DND-41 (cell line): ENCODE results near the gene NCF4.

Experiments
- ATAC-seq: fragments of 200-7000 bp; cut with Tn5 transposase; 3 replicates; pipeline ENCODE4 v1.9.1; 2021; ENCODE audit warnings: low read depth; ENCODE audit not compliant: insufficient read depth
- DNase-seq: peaks from one replicate; pipeline ENCODE4 v3.0.0-alpha.2; 2020
- H2AFZ ChIP-seq: 2 replicates; pipeline ENCODE4 v1.6.0; 2012; ENCODE audit warnings: low read depth, low read length
- H3K27ac ChIP-seq: 2 replicates; pipeline ENCODE4 v1.5.1; 2012; ENCODE audit warnings: low read length, inconsistent platforms
- H3K27me3 ChIP-seq: fragments of 200-600 bp; sonication (generic); 2 replicates; pipeline ENCODE4 v1.6.0; 2012; ENCODE audit warnings: low read length, mild to moderate bottlenecking, inconsistent platforms; ENCODE audit not compliant: insufficient read depth, poor library complexity
- H3K36me3 ChIP-seq: 2 replicates; pipeline ENCODE4 v1.5.1; 2012; ENCODE audit warnings: low read length, inconsistent platforms; ENCODE audit not compliant: insufficient read depth
- H3K4me1 ChIP-seq: 2 replicates; pipeline ENCODE4 v1.5.1; 2012; ENCODE audit warnings: mild to moderate bottlenecking, low read length; ENCODE audit not compliant: insufficient read depth
- H3K4me2 ChIP-seq: 2 replicates; pipeline ENCODE4 v1.6.0; 2012; ENCODE audit warnings: mild to moderate bottlenecking, moderate library complexity, low read length, inconsistent platforms; ENCODE audit not compliant: insufficient read depth
- H3K4me3 ChIP-seq, 2 experiments: fragments of 200-600 bp in 1 of 2; shearing (Covaris generic) in 1 of 2; 2 replicates each; pipeline ENCODE4 v1.5.1; 2012 to 2016; ENCODE audit warnings: inconsistent platforms in 2 of 2, low read length in 2 of 2, mild to moderate bottlenecking in 2 of 2, low read depth in 1 of 2, moderate library complexity in 1 of 2
- H3K79me2 ChIP-seq: 2 replicates; pipeline ENCODE4 v1.6.0; 2012; ENCODE audit warnings: low read length, inconsistent platforms; ENCODE audit not compliant: insufficient read depth
- H3K9ac ChIP-seq: 2 replicates; pipeline ENCODE4 v1.6.0; 2012; ENCODE audit warnings: low read depth, mild to moderate bottlenecking, inconsistent platforms, low read length, moderate library complexity
- H3K9me3 ChIP-seq: 2 replicates; pipeline ENCODE4 v1.5.1; 2012; ENCODE audit warnings: low read length, moderate library complexity, mild to moderate bottlenecking, inconsistent platforms; ENCODE audit not compliant: insufficient read depth, severe bottlenecking
- H4K20me1 ChIP-seq: 2 replicates; pipeline ENCODE4 v1.6.0; 2012; ENCODE audit warnings: low read length; ENCODE audit not compliant: insufficient read depth
- CTCF ChIP-seq: IDR thresholded peaks from 2 replicates; pipeline ENCODE4 v1.5.1; 2012; ENCODE audit warnings: borderline replicate concordance, low read length, moderate library complexity, mild to moderate bottlenecking; ENCODE audit not compliant: poor library complexity, severe bottlenecking; ENCODE audit errors: extremely low read depth
- EZH2 ChIP-seq: IDR thresholded peaks from 3 replicates; pipeline ENCODE4 v1.6.1; 2012; ENCODE audit warnings: borderline replicate concordance, low read depth, mild to moderate bottlenecking, moderate library complexity, low read length, inconsistent platforms; ENCODE audit not compliant: severe bottlenecking

The NCF4 gene

DNA sequence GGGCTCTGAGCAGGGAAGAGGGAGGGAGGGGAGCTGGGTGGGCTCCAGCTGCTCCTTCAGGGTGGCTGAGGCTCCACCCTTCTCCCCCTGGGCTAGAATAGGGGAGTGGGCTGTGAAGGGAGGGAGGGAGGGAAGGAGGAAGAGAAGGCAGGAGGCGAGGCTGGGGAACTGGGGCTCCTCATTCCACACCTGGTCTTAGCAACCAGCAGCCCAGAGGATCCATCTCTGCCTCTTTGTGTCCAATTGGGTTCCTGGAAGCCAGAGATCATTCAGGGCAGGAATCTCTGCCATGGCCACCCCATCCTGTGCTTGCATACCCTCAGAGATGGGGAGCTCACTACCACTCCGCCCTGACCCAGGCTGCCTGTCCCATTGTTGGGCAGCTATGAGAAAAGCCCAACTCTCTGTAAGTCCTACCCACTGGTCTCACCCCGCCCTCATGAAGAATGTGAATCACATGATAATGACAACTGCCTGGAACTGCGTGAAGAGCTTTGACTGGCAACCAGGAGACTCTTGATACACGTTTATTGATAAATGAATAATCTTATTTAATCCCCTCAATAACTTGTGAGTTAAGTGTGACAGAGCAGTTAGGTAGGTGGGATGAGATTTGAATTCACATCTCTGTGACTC is 7.9 kb downstream of the NCF4 start:
- H3K27ac ChIP-seq: no peak overlapping the region
- H4K20me1 ChIP-seq: no peaks in the 10 kb centered on the region
- no peak overlapping the region for H3K9ac ChIP-seq
- H3K4me1 ChIP-seq: no peaks in the 10 kb centered on the region
- no peaks in the 10 kb centered on the region for H3K27me3 ChIP-seq
- DNase-seq: no peak
- H3K79me2 ChIP-seq: no peaks in the 10 kb centered on the region
- H3K4me2 ChIP-seq: no peak overlapping the region
- H3K36me3 ChIP-seq: no peaks in the 10 kb centered on the region
- no peaks in the 10 kb centered on the region for H3K9me3 ChIP-seq
- no peak for TF ChIP-seq CTCF
- TF ChIP-seq EZH2: no peak
- H2AFZ ChIP-seq: no peak overlapping the region
- no peak overlapping the region for H3K4me3 ChIP-seq
- ATAC-seq: no peak

DNA sequence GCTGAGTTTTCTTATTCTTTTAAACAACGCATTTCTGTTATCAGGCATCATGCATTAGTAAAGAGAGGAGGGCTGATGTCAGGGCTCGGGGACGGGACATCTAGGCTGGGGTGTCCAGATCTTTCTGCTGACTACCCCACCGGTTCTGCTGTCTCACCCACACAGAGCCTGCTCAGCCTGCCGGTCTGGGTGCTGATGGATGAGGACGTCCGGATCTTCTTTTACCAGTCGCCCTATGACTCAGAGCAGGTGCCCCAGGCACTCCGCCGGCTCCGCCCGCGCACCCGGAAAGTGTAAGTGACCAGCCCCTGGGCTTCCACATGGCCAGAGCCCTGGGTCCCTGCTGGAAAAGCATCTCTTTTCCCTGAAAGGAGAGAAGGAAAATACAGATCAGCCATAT is 9.4 kb downstream of the NCF4 start:
- Histone ChIP-seq H3K36me3 (no peaks in the 10 kb centered on the region), H2AFZ (no peak overlapping the region), H3K4me1 (no peaks in the 10 kb centered on the region), H3K27me3 (no peaks in the 10 kb centered on the region), H3K9me3 (no peaks in the 10 kb centered on the region), H3K27ac (no peak overlapping the region), H3K79me2 (no peaks in the 10 kb centered on the region), H3K9ac (no peak overlapping the region), H3K4me3 (no peak overlapping the region), H4K20me1 (no peaks in the 10 kb centered on the region), H3K4me2 (no peak overlapping the region)
- TF ChIP-seq CTCF: no peak
- no peak for TF ChIP-seq EZH2
- DNase-seq (no peak), ATAC-seq (no peak)

DNA sequence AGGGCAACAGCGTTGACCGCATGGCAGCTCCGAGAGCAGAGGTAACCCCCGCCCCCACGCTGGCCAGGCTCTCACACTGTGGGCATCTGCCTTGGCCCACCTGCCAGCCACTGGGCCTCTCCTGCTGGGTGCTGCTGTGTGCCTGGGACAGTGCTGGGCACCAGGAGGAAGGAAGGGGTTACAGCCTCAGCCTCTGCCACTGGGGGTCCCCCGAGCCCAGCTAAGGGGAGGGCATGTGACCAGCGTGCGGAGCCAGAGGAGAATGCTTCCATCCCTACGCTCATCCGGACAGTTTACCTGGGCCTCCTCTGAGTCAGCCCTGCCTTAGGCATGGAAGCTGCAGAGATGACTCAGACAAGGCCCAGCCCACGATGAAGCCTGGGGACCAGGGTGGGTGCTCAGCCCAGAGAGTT is 10.9 kb downstream of the NCF4 start:
- Histone ChIP-seq H4K20me1 (no peaks in the 10 kb centered on the region), H3K4me2 (no peak overlapping the region), H3K27me3 (no peaks in the 10 kb centered on the region), H3K36me3 (no peaks in the 10 kb centered on the region), H3K4me3 (no peak overlapping the region), H3K79me2 (no peaks in the 10 kb centered on the region), H3K4me1 (no peaks in the 10 kb centered on the region), H3K27ac (no peak overlapping the region), H2AFZ (no peak overlapping the region), H3K9me3 (no peaks in the 10 kb centered on the region), H3K9ac (no peak overlapping the region)
- ATAC-seq (no peak), DNase-seq (no peak)
- TF ChIP-seq EZH2: no peak
- TF ChIP-seq CTCF: no peak
